Activated T-cell treated with anti-CD3 and anti-CD28 coated beads, Interleukin-2, amount 50 U/mL, for 4 hours (primary cell): Measurements from ENCODE around the gene ADAM15. TPM values are rescaled to one million over a fixed set of nuclear protein-coding genes. Genes with fewer than 3 reads are reported as not detected.

Experiments used
- ATAC-seq, 2 donors: fragments of 200-7000 bp; cut with Tn5 transposase; one replicate each; pipeline ENCODE4 v1.10.0; 2021
- DNase-seq: peaks from one replicate; pipeline ENCODE4 v3.0.0-alpha.2; 2020
- H3K27me3 Mint-ChIP-seq: one replicate; pipeline ENCODE4 v1.8.0; 2021; ENCODE audit warnings: low read depth, mixed read lengths
- H3K36me3 Mint-ChIP-seq: one replicate; pipeline ENCODE4 v1.8.0; 2022; ENCODE audit warnings: mixed read lengths; ENCODE audit not compliant: insufficient read depth
- H3K4me1 Mint-ChIP-seq: one replicate; pipeline ENCODE4 v1.8.0; 2021; ENCODE audit warnings: low read depth, mixed read lengths
- H3K4me3 Mint-ChIP-seq: one replicate; pipeline ENCODE4 v1.8.0; 2021; ENCODE audit warnings: mild to moderate bottlenecking, moderate library complexity, mixed read lengths
- H3K9me3 Mint-ChIP-seq: one replicate; pipeline ENCODE4 v1.8.0; 2021; ENCODE audit warnings: mixed read lengths
- total RNA-seq, 3 donors: library from RNA; stranded (reverse); gene quantifications; one replicate each; pipeline ENCODE4 v1.2.1, GENCODE V29; 2021

The ADAM15 gene
- total RNA-seq, 3 donors from 2014 or later: 46.3 to 63.4 (median 48.8) TPM

GRCh38 chr1:155017946-155018316 lies 33.2 kb upstream of the ADAM15 start:
- Mint-ChIP-seq H3K27me3 (no peaks in the 10 kb centered on the region), H3K4me1 (peaks cover 58% of the 10 kb centered on the region), H3K9me3 (no peaks in the 10 kb centered on the region), H3K36me3 (no peaks in the 10 kb centered on the region), H3K4me3 (peak overlapping the region; percentile 53)
- peak in 1 of 2 donors; percentile 0 for ATAC-seq
- no peak for DNase-seq

GRCh38 chr1:155018617-155019348 lies 32.3 kb upstream of the ADAM15 start:
- H3K36me3 Mint-ChIP-seq: no peaks in the 10 kb centered on the region
- no peaks in the 10 kb centered on the region for H3K9me3 Mint-ChIP-seq
- DNase-seq (no peak), ATAC-seq (no peak)
- no peak overlapping the region for H3K4me3 Mint-ChIP-seq
- no peaks in the 10 kb centered on the region for H3K27me3 Mint-ChIP-seq
- peaks cover 51% of the 10 kb centered on the region for H3K4me1 Mint-ChIP-seq

DNA sequence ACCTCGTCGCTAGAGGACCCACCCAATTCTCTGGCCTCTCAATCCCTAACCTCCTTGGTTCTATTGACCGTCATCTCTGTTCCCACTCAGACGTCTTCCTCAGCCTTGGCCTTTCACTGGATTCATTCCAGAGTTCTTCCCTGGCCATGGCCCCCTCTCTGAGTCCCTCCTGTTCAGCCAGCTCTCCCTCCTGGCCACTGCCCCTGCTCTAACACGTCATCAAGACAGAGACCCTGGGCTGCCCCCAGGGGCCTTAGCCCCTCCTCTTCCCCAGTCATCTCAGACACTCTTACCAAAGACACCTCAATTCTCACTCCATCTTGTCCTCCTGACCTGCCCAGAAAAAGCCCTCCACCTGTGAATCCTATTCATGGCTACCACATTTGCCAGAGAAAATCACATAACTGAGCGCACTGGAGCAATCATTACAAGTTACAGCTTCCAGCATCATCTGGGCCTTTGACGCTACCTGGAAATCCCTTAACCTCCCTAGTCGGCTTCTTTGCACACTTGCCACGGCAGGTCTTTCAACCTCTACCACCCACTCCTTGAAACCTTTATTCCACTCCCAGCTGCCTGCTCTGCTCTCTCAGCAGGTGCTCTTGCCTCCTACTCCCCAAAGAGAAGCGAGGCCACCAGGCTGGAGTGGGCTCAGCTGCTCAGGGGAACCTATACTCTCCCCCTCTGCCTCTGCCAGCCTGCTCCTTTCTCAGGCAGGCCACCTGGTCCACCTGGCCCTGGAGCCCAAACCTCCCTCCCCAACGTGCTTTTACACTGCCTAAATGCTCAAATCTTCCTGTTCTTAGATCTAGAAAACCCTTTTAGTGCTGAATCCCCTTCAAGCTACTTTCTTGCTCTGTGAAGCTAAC lies 31.5 kb upstream of the ADAM15 start:
- DNase-seq (no peak), ATAC-seq (no peak)
- H3K4me3 Mint-ChIP-seq: no peak overlapping the region
- H3K27me3 Mint-ChIP-seq: no peaks in the 10 kb centered on the region
- H3K36me3 Mint-ChIP-seq: no peaks in the 10 kb centered on the region
- no peaks in the 10 kb centered on the region for H3K9me3 Mint-ChIP-seq
- H3K4me1 Mint-ChIP-seq: peaks cover 42% of the 10 kb centered on the region

- Mint-ChIP-seq H3K4me3 (no peak overlapping the region), H3K36me3 (no peaks in the 10 kb centered on the region), H3K4me1 (peaks cover 20% of the 10 kb centered on the region), H3K27me3 (no peaks in the 10 kb centered on the region), H3K9me3 (no peaks in the 10 kb centered on the region)
- DNase-seq (no peak), ATAC-seq (no peak)
Observed at GRCh38 chr1:155022136-155022926, 28.8 kb upstream of the ADAM15 start.

- DNase-seq (no peak), ATAC-seq (no peak)
- Mint-ChIP-seq H3K4me3 (no peak overlapping the region), H3K36me3 (no peaks in the 10 kb centered on the region), H3K4me1 (peaks cover 16% of the 10 kb centered on the region), H3K9me3 (no peaks in the 10 kb centered on the region), H3K27me3 (no peaks in the 10 kb centered on the region)
Observed at GRCh38 chr1:155022927-155023236, 28.2 kb upstream of the ADAM15 start.

DNA sequence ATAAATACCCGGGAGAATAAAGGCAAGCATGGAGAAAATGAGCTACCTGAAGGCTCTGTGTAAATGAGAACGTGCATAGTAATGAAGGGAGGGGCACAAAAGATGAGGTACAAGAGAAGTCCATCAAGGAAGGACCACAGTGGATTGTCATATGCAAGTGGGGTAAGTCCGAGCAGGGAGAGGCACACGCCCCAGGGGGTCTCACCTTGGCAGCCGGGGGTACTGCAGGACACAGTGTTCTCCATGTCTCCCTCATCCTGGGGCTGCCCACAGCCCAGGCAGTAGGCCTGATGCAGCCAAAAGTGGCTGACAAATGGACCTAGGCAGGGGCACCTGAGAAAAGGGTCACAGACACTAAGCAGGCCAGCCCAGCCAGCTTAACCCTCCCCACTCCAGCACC lies 27.5 kb upstream of the ADAM15 start:
- Mint-ChIP-seq H3K27me3 (no peaks in the 10 kb centered on the region), H3K9me3 (no peaks in the 10 kb centered on the region), H3K4me3 (no peak overlapping the region), H3K4me1 (peaks cover 14% of the 10 kb centered on the region), H3K36me3 (no peaks in the 10 kb centered on the region)
- ATAC-seq: no peak
- DNase-seq: no peak

GRCh38 chr1:155024315-155024714 lies 26.8 kb upstream of the ADAM15 start:
- H3K4me1 Mint-ChIP-seq: peaks cover 9% of the 10 kb centered on the region
- no peaks in the 10 kb centered on the region for H3K36me3 Mint-ChIP-seq
- DNase-seq (no peak), ATAC-seq (no peak)
- no peak overlapping the region for H3K4me3 Mint-ChIP-seq
- H3K27me3 Mint-ChIP-seq: no peaks in the 10 kb centered on the region
- H3K9me3 Mint-ChIP-seq: no peaks in the 10 kb centered on the region

GRCh38 chr1:155026154-155026553 lies 25.0 kb upstream of the ADAM15 start:
- Mint-ChIP-seq H3K27me3 (peaks cover 1% of the 10 kb centered on the region), H3K9me3 (no peaks in the 10 kb centered on the region), H3K4me3 (no peak overlapping the region), H3K36me3 (no peaks in the 10 kb centered on the region), H3K4me1 (no peaks in the 10 kb centered on the region)
- ATAC-seq: no peak
- DNase-seq: no peak

DNA sequence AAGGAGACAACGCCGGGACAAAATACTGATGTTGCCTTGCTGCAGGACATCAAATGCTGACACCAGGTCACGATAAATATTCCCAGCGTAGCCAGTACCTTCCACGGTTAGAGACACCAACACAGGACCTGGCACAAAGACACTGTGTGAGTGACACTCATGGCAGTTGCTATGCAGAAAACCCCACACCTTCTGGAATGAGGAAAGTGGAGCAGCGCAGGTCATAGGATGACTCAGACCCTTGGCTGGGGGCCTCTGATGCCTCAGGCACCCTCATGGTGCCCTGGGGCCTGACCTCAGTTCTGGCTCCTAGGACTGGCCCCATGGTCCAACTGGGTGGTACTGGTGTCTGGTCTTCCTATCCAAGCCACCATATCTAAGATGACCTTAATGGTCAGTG lies 24.5 kb upstream of the ADAM15 start:
- Mint-ChIP-seq H3K27me3 (peaks cover 1% of the 10 kb centered on the region), H3K4me1 (no peaks in the 10 kb centered on the region), H3K4me3 (no peak overlapping the region), H3K36me3 (no peaks in the 10 kb centered on the region), H3K9me3 (no peaks in the 10 kb centered on the region)
- DNase-seq (no peak), ATAC-seq (no peak)

- no peak overlapping the region for H3K4me3 Mint-ChIP-seq
- DNase-seq (no peak), ATAC-seq (no peak)
- no peaks in the 10 kb centered on the region for H3K36me3 Mint-ChIP-seq
- no peaks in the 10 kb centered on the region for H3K9me3 Mint-ChIP-seq
- no peaks in the 10 kb centered on the region for H3K4me1 Mint-ChIP-seq
- H3K27me3 Mint-ChIP-seq: peaks cover 1% of the 10 kb centered on the region
Observed at GRCh38 chr1:155029513-155030242, 21.4 kb upstream of the ADAM15 start.

DNA sequence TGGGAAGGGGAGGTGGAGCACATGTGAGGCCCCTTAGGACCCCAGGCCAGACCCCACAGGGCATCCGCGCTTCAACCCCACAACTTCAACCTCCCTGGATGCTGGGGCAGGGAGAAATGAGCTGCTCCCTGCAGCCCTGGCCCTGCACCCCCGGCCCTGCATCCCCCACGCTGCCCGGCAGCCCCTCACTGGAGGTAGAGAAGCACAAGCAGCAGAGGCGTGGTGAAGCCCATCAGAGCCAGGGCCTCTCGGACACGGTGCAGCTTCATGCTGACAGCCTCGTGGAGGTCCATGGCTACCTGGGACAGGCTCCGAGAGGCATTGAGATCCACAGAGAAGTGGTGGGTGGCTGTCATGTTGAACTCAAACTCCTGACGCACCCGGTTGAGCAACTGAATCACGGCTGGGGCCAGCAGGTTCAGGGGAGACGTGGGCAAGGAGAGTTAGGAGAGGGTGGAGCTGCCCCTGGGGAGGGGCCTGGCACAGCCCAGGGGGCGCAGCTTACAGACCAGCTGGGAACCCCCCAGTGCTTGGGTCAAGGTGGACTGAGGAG lies 20.8 kb upstream of the ADAM15 start:
- no peak for DNase-seq
- H3K4me3 Mint-ChIP-seq: no peak overlapping the region
- H3K4me1 Mint-ChIP-seq: no peaks in the 10 kb centered on the region
- H3K27me3 Mint-ChIP-seq: peaks cover 1% of the 10 kb centered on the region
- ATAC-seq: no peak
- H3K9me3 Mint-ChIP-seq: no peaks in the 10 kb centered on the region
- no peaks in the 10 kb centered on the region for H3K36me3 Mint-ChIP-seq

DNA sequence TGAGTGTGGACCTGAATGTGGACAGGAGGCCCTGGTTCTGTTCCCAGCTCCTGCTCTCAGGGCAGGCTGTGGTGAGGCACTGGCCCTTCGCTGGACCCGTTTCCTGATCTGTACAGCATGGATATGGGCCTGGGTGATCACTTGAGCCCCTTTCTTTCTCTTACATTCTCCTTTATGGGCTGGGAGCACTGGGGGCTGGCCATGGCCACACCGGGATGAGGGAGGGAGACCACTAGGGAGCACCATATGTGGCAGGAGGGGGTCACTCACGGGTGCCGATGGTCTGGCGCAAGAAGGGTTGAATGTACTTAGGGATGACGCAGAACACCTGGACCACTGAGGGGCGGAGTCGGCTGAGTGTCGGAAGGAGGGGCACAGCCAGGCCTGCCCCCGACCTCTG lies 20.2 kb upstream of the ADAM15 start:
- ATAC-seq (no peak), DNase-seq (no peak)
- Mint-ChIP-seq H3K36me3 (no peaks in the 10 kb centered on the region), H3K27me3 (peaks cover 1% of the 10 kb centered on the region), H3K4me3 (no peak overlapping the region), H3K4me1 (no peaks in the 10 kb centered on the region), H3K9me3 (no peaks in the 10 kb centered on the region)

DNA sequence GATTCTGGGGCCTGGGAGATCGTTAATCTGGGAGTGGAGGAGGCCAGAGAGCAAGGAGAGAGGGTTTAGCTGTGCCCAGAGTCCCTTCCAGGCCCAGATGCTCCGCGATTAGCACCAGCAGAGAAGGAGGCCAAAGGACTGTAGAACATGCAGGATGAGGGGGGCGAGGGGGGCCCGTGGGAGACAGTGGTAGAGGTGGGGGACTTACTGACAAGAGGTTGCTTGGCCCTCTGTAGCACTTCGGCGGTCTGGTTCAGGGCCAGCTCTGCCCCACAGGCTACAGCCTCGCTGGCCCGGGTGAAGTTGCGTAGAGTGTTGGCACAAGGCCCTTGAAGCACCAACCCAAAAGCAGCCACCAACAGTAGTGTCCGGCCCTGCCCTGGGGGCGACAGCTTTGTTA lies 18.2 kb upstream of the ADAM15 start:
- no peak for ATAC-seq
- Mint-ChIP-seq H3K4me3 (no peak overlapping the region), H3K36me3 (no peaks in the 10 kb centered on the region), H3K9me3 (no peaks in the 10 kb centered on the region), H3K4me1 (no peaks in the 10 kb centered on the region), H3K27me3 (peaks cover 1% of the 10 kb centered on the region)
- no peak for DNase-seq

DNA sequence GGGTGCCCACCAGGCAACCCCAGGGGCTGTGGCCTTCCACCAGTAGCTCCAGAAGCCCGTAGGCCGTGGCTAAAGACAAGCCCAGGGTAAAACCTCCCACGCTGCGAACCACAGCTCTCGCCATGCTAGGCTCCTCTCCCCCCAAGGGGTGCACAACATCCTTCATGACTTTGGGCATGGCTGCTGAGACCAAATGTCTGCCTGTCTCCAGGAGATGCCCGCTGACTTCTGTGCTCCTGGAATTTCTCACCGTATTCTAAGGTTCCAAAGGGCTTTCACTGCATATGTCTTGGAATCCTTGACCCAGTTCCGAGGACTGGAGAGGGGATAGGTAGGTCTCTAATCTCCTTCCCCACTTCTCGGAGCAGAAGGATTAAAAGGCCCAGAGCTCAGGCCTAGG lies 17.6 kb upstream of the ADAM15 start, which contains the start of the genes DCST1 and DCST2:
Gene DCST1, plus strand, starts transcription at position 301 of the 400 bp plus-strand sequence. CDS start 213 bp downstream, outside the sequence.
Gene DCST2, minus strand, starts transcription at position 258 of the 400 bp plus-strand sequence. Its CDS starts 80 bp downstream, at position 178.
- H3K36me3 Mint-ChIP-seq: no peaks in the 10 kb centered on the region
- H3K27me3 Mint-ChIP-seq: peaks cover 2% of the 10 kb centered on the region
- no peak within 1 kb of the TSS for H3K4me3 Mint-ChIP-seq
- no peaks in the 10 kb centered on the region for H3K4me1 Mint-ChIP-seq
- no peak for DNase-seq
- ATAC-seq: no peak
- H3K9me3 Mint-ChIP-seq: no peaks in the 10 kb centered on the region
